T-helper 1 cell treated with Interleukin-12 subunit alpha and Interleukin-12 subunit beta and Interleukin-4 antibody, amounts not matched to agents 30 μg/mL and 1 μg/mL, for 36 hours (primary cell): ENCODE measurements around the gene MIDN.
"Not testable (repeated sequence)": the region's sequence is repeated elsewhere in the genome, so short reads cannot be mapped to it uniquely, and the experiment has no call there.

Experiments
- H3K27ac Mint-ChIP-seq: one replicate; pipeline ENCODE4 v1.8.0; 2021; ENCODE audit warnings: mild to moderate bottlenecking, mixed read lengths
- H3K27me3 Mint-ChIP-seq: one replicate; pipeline ENCODE4 v1.8.0; 2021; ENCODE audit warnings: low read depth, mixed read lengths
- H3K36me3 Mint-ChIP-seq: one replicate; pipeline ENCODE4 v1.8.0; 2021; ENCODE audit warnings: low read depth, mixed read lengths
- H3K4me1 Mint-ChIP-seq: one replicate; pipeline ENCODE4 v1.8.0; 2021; ENCODE audit warnings: low read depth, mixed read lengths
- H3K4me3 Mint-ChIP-seq: one replicate; pipeline ENCODE4 v1.8.0; 2021; ENCODE audit warnings: mild to moderate bottlenecking, moderate library complexity, mixed read lengths
- H3K9me3 Mint-ChIP-seq: one replicate; pipeline ENCODE4 v1.8.0; 2021; ENCODE audit warnings: mixed read lengths

MIDN gene

GRCh38 chr19:1245494-1246264 is 2.7 kb upstream of the MIDN start:
- Mint-ChIP-seq H3K9me3 (no peaks in the 10 kb centered on the region), H3K27me3 (peaks cover 4% of the 10 kb centered on the region), H3K36me3 (peaks cover 4% of the 10 kb centered on the region), H3K4me1 (peaks cover 18% of the 10 kb centered on the region), H3K4me3 (no peak overlapping the region), H3K27ac (no peak overlapping the region)

DNA sequence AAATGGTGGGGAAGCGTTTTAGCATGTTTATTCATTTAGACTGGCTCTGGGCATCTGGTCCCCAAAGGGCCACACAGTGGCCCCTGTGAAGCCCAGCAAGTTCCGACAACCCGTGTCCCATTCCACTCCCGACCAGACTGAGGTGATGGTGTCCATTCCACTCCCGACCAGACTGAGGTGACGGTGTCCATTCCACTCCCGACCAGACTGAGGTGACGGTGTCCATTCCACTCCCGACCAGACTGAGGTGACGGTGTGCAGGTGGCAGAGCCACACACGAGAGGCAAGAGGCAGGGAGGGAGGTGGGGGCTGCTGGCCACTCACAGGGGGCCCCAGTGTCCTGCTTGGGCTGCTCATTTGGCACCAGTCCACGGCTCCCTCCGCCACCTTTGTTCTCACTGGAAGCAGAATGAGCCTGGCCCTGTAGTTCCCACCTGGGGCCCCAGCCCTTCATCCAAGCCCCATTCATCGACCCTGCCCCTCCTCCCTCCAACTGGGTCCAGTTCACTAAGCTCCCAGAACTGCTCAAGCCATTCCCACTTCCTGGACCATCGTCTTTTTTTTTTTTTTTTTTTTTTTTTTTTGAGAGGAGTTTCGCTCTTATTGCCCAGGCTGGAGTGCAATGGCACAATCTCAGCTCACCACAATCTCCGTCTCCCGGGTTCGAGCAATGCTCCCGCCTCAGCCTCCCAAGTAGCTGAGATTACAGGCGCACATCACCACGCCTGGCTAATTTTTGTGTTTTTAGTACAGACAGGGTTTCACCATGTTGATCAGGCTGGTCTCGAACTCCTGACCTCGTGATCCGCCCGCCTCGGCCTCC is 1.9 kb upstream of the MIDN start:
- not testable (repeated sequence) for H3K27me3 Mint-ChIP-seq, H3K9me3 Mint-ChIP-seq, H3K4me3 Mint-ChIP-seq, H3K27ac Mint-ChIP-seq, H3K36me3 Mint-ChIP-seq
- peaks cover 11% of the 10 kb centered on the region for H3K4me1 Mint-ChIP-seq

- Mint-ChIP-seq H3K36me3 (peaks cover 12% of the 10 kb centered on the region), H3K27me3 (no peaks in the 10 kb centered on the region), H3K4me1 (peaks cover 10% of the 10 kb centered on the region), H3K27ac (peak overlapping the region; percentile 45), H3K4me3 (no peak overlapping the region), H3K9me3 (no peaks in the 10 kb centered on the region)
These were observed 640 bp upstream of the MIDN start for GRCh38 chr19:1247748-1248138.

- H3K4me1 Mint-ChIP-seq: peaks cover 8% of the 10 kb centered on the region
- H3K36me3 Mint-ChIP-seq: peaks cover 18% of the 10 kb centered on the region
- no peaks in the 10 kb centered on the region for H3K9me3 Mint-ChIP-seq
- H3K27me3 Mint-ChIP-seq: no peaks in the 10 kb centered on the region
- peak overlapping the region; percentile 84 for H3K27ac Mint-ChIP-seq
- peak overlapping the region; percentile 77 for H3K4me3 Mint-ChIP-seq
These were observed 459 bp downstream of the MIDN start for GRCh38 chr19:1248786-1249297.

DNA sequence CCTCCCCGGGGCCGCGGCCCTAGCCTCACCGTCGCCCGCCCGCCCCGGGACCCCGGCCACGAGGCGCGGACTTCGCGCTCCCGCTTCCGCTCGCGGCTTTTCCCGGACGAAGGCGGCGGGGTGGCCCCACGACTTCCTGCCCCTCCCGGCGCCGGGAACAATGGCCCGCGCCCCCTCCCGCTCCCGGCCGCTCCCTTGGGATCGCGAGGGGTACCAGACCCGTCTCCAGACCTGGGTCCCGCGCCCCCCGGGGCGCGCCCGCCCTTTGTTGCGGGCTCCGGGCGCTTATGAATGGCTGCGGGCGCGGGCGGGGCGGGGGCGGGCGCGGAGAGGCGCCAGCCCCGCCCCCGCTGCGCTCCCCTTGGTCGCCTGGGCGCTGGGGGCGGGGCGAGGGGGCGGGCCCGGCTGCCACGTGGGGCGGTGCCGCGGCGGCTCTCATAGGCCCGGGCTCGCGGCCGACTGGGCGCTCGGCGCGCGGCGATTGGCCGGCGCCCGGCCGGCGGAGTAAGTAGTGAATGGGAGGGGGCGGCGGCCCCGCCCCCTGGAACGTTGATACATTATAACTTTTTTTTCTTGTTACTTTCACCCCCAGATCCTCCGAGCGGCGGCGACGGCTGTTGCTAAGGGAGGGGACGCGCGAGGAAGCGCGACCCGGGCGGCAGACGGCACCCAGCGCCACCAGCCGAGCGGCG is 1.1 kb downstream of the MIDN start:
- H3K36me3 Mint-ChIP-seq: peaks cover 17% of the 10 kb centered on the region
- peak overlapping the region; percentile 77 for H3K27ac Mint-ChIP-seq
- H3K4me3 Mint-ChIP-seq: peak overlapping the region; percentile 83
- H3K9me3 Mint-ChIP-seq: no peaks in the 10 kb centered on the region
- peaks cover 8% of the 10 kb centered on the region for H3K4me1 Mint-ChIP-seq
- H3K27me3 Mint-ChIP-seq: no peaks in the 10 kb centered on the region

DNA sequence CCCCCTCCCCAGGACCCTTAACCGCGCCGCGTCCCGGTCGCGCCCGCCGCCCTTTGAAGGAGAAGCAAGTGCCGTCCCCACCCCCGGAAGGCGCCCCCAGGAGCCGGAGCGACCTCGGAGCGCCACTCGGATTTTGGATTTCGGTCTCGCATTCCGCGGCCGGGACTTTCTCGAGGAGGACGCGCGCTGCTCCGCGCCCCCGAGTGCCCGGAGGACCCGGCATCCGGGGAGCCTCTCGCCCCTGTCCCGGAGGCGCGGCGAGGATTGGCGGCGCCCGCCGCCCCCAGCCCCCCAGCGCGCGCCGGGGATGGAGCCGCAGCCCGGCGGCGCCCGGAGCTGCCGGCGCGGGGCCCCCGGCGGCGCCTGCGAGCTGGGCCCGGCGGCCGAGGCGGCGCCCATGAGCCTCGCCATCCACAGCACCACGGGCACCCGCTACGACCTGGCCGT is 1.6 kb downstream of the MIDN start:
- peaks cover 9% of the 10 kb centered on the region for H3K4me1 Mint-ChIP-seq
- H3K27me3 Mint-ChIP-seq: no peaks in the 10 kb centered on the region
- H3K27ac Mint-ChIP-seq: no peak overlapping the region
- no peaks in the 10 kb centered on the region for H3K9me3 Mint-ChIP-seq
- peak overlapping the region; percentile 83 for H3K4me3 Mint-ChIP-seq
- peaks cover 21% of the 10 kb centered on the region for H3K36me3 Mint-ChIP-seq

DNA sequence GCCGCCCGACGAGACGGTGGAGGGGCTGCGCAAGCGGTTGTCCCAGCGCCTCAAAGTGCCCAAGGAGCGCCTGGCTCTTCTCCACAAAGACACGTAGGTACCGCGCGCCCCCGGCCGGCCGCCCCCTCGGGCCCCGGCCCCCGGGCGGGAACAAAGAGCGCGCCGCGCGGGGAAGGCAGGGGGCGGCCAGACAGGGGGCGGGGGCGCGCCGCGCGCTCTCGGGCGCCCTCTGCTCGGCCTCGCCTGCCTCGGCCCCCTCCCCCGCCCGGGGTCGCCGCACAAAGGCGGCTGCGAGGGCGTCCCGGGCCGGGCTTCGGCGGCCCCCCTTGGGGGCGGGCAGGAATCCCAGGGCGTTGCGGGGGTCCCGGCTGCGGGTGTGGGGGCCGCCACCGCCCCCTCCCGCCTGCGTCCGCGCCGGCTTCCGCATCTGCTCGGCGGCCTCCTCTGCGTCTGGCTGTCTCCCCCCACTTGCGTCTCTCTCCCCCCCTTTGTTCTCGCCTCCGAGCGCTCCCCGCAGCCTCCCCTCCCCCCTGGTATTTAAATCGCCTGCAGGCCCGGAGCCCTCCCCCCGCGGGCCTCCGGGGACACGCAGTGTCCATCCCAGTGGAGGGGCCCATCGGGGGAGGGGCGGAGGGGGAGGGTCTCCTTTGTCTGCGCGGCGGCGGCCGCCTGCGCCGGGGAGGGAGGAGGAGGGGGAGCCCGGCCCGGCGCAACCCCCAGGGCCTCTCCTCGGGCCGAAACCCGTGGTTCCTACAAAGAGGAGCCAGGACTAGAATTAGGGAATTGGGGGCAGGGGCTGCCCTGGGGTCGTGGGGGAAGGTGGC is 2.3 kb downstream of the MIDN start:
- Mint-ChIP-seq H3K27me3 (no peaks in the 10 kb centered on the region), H3K4me3 (peak overlapping the region; percentile 97), H3K27ac (peak overlapping the region; percentile 92), H3K36me3 (peaks cover 21% of the 10 kb centered on the region), H3K4me1 (peaks cover 9% of the 10 kb centered on the region), H3K9me3 (no peaks in the 10 kb centered on the region)

GRCh38 chr19:1251330-1252220 is 3.2 kb downstream of the MIDN start:
- Mint-ChIP-seq H3K4me1 (peaks cover 11% of the 10 kb centered on the region), H3K27me3 (no peaks in the 10 kb centered on the region), H3K9me3 (no peaks in the 10 kb centered on the region), H3K27ac (peak overlapping the region; percentile 92), H3K36me3 (peaks cover 23% of the 10 kb centered on the region), H3K4me3 (peak overlapping the region; percentile 97)

- Mint-ChIP-seq H3K9me3 (no peaks in the 10 kb centered on the region), H3K27me3 (no peaks in the 10 kb centered on the region), H3K27ac (peak overlapping the region; percentile 79), H3K4me3 (peak overlapping the region; percentile 97), H3K4me1 (peaks cover 12% of the 10 kb centered on the region), H3K36me3 (peaks cover 26% of the 10 kb centered on the region)
These were observed 3.9 kb downstream of the MIDN start for GRCh38 chr19:1252221-1252820.

DNA sequence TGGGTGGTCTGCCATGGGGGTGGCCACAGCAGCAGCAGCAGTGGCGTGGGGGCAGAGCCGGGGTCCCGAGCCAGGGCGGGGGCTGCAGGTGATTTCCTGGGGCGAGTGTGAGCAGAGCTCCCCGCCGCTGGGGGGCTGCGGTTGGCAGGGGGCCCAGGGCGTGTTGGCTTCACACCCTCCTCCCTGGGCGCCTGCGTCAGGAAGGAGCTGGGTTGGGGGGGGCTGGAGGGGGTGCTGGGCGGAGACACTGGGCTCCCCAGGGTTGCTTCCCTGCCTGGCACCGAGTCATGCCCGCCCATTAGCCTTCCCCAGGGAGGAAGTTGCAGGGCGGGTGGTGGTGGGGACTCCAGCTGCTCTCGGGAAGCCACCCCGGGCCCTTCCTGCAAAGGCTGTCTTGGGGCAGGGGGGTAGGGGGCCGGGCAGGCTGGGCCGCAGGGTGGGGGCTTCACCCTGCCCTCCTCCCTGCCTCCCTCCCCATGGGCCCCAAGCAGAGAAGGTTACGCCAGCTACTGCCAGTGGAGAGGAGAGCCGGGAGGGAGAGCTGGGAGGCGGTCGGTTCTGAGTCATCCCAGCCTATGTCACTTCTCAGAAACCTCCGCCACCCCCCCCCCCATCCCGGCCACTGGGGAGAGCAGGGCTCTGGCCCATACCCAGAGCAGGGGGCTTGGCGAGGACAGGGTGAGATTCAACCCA is 4.6 kb downstream of the MIDN start:
- peak overlapping the region; percentile 85 for H3K27ac Mint-ChIP-seq
- no peaks in the 10 kb centered on the region for H3K27me3 Mint-ChIP-seq
- H3K9me3 Mint-ChIP-seq: no peaks in the 10 kb centered on the region
- peaks cover 18% of the 10 kb centered on the region for H3K4me1 Mint-ChIP-seq
- peak overlapping the region; percentile 77 for H3K4me3 Mint-ChIP-seq
- H3K36me3 Mint-ChIP-seq: peaks cover 32% of the 10 kb centered on the region

GRCh38 chr19:1253514-1254080 is 5.2 kb downstream of the MIDN start:
- Mint-ChIP-seq H3K36me3 (peaks cover 33% of the 10 kb centered on the region), H3K9me3 (no peaks in the 10 kb centered on the region), H3K27ac (peak overlapping the region; percentile 85), H3K27me3 (no peaks in the 10 kb centered on the region), H3K4me3 (peak overlapping the region; percentile 77), H3K4me1 (peaks cover 19% of the 10 kb centered on the region)

GRCh38 chr19:1254081-1254527 is 5.7 kb downstream of the MIDN start:
- Mint-ChIP-seq H3K27ac (peak overlapping the region; percentile 55), H3K9me3 (no peaks in the 10 kb centered on the region), H3K4me3 (peak overlapping the region; percentile 25), H3K4me1 (peaks cover 23% of the 10 kb centered on the region), H3K36me3 (peaks cover 38% of the 10 kb centered on the region), H3K27me3 (no peaks in the 10 kb centered on the region)
